Measurements from ENCODE around the gene VAV3.

VAV3 gene

GRCh38 chr1:107557095-107557494 lies 407.9 kb downstream of the VAV3 start:
- no peak for DNase-seq

- DNase-seq, result no peak
Measured at GRCh38 chr1:107555578-107555977, 409.4 kb downstream of the VAV3 start.

- no peak for DNase-seq
Measured at GRCh38 chr1:107552781-107553180, 412.2 kb downstream of the VAV3 start.

GRCh38 chr1:107551456-107551855 lies 413.5 kb downstream of the VAV3 start:
- no peak for DNase-seq

- no peak for DNase-seq
Measured at GRCh38 chr1:107550358-107550757, 414.6 kb downstream of the VAV3 start.

- DNase-seq, result no peak
Measured at GRCh38 chr1:107549152-107549810, 415.7 kb downstream of the VAV3 start.

GRCh38 chr1:107548276-107548675 lies 416.7 kb downstream of the VAV3 start:
- no peak for DNase-seq

- no peak for DNase-seq
Measured at GRCh38 chr1:107547363-107548155, 417.4 kb downstream of the VAV3 start.

GRCh38 chr1:107546576-107546975 lies 418.4 kb downstream of the VAV3 start:
- no peak for DNase-seq

- DNase-seq, result no peak
Measured at GRCh38 chr1:107545879-107546278, 419.1 kb downstream of the VAV3 start.

- DNase-seq, result no peak
Measured at GRCh38 chr1:107545056-107545577, 419.9 kb downstream of the VAV3 start.

- DNase-seq, result no peak
Measured at GRCh38 chr1:107544285-107544684, 420.7 kb downstream of the VAV3 start.

GRCh38 chr1:107541412-107541811 lies 423.6 kb downstream of the VAV3 start:
- DNase-seq, result no peak

- no peak for DNase-seq
Measured at GRCh38 chr1:107538502-107538901, 426.5 kb downstream of the VAV3 start.

GRCh38 chr1:107536266-107536665 lies 428.7 kb downstream of the VAV3 start:
- DNase-seq, result no peak

GRCh38 chr1:107535091-107535490 lies 429.9 kb downstream of the VAV3 start:
- no peak for DNase-seq

- DNase-seq, result no peak
Measured at GRCh38 chr1:107534632-107535031, 430.3 kb downstream of the VAV3 start.

GRCh38 chr1:107533436-107533835 lies 431.5 kb downstream of the VAV3 start:
- DNase-seq, result no peak

- no peak for DNase-seq
Measured at GRCh38 chr1:107532318-107532717, 432.7 kb downstream of the VAV3 start.

GRCh38 chr1:107531065-107531908 lies 433.7 kb downstream of the VAV3 start:
- DNase-seq, result no peak

GRCh38 chr1:107530543-107530942 lies 434.4 kb downstream of the VAV3 start:
- no peak for DNase-seq

GRCh38 chr1:107529511-107530149 lies 435.4 kb downstream of the VAV3 start:
- peak; percentile 12 for DNase-seq

All from GDM1 (cell line).